Stimulated activated naive B cell treated with anti-CD40 and anti-IgM and Interleukin-4, amounts not matched to agents 10 μg/mL and 1 μg/mL and 100 μg/mL, for 72 hours (primary cell): ENCODE data around the gene ATXN7L3.

Experiments
- ATAC-seq, 2 donors: fragments of 150-1000 bp; cut with Tn5 transposase; replicated peaks; 2 replicates each; pipeline ENCODE4 v1.10.0; 2021; ENCODE audit warnings: moderate library complexity in 1 of 2
- DNase-seq: peaks from one replicate; pipeline ENCODE4 v3.0.0; 2021
- H3K27ac Mint-ChIP-seq: one replicate; pipeline ENCODE4 v1.8.0; 2022; ENCODE audit warnings: mild to moderate bottlenecking, mixed read lengths
- H3K27me3 Mint-ChIP-seq, 2 donors: one replicate each; pipeline ENCODE4 v1.8.0; 2022; ENCODE audit warnings: mixed read lengths in 2 of 2
- H3K36me3 Mint-ChIP-seq, 2 donors: one replicate each; pipeline ENCODE4 v1.8.0; 2022; ENCODE audit warnings: mixed read lengths in 2 of 2, mild to moderate bottlenecking in 1 of 2
- H3K4me1 Mint-ChIP-seq, 2 donors: one replicate each; pipeline ENCODE4 v1.8.0; 2022; ENCODE audit warnings: mixed read lengths in 2 of 2, mild to moderate bottlenecking in 1 of 2
- H3K4me3 Mint-ChIP-seq, 2 donors: one replicate each; pipeline ENCODE4 v1.8.0; 2022; ENCODE audit warnings: mild to moderate bottlenecking in 2 of 2, mixed read lengths in 2 of 2, moderate library complexity in 1 of 2
- H3K9me3 Mint-ChIP-seq, 2 donors: one replicate each; pipeline ENCODE4 v1.8.0; 2022; ENCODE audit warnings: mixed read lengths in 2 of 2, mild to moderate bottlenecking in 1 of 2

ATXN7L3 gene

GRCh38 chr17:44212507-44213402 lies 13.1 kb upstream of the ATXN7L3 start:
- no peak for DNase-seq
- no peaks in the 10 kb centered on the region for H3K9me3 Mint-ChIP-seq
- no peak overlapping the region for H3K4me3 Mint-ChIP-seq
- H3K27me3 Mint-ChIP-seq, result no peaks in the 10 kb centered on the region
- peak overlapping the region; percentile 42 for H3K27ac Mint-ChIP-seq
- ATAC-seq, result no peak
- peaks cover 69 to 84% of the 10 kb centered on the region in 2 donors for H3K36me3 Mint-ChIP-seq
- peaks cover 64 to 86% of the 10 kb centered on the region in 2 donors for H3K4me1 Mint-ChIP-seq

GRCh38 chr17:44211281-44212265 lies 11.9 kb upstream of the ATXN7L3 start:
- Mint-ChIP-seq H3K27ac (peak overlapping the region; percentile 92), H3K9me3 (no peaks in the 10 kb centered on the region), H3K4me3 (peak overlapping the region; percentile 39 to 56), H3K36me3 (peaks cover 69 to 84% of the 10 kb centered on the region in 2 donors), H3K4me1 (peaks cover 59 to 75% of the 10 kb centered on the region in 2 donors), H3K27me3 (no peaks in the 10 kb centered on the region)
- DNase-seq, result no peak
- ATAC-seq, result no peak

- Mint-ChIP-seq H3K27ac (peak overlapping the region; percentile 92), H3K27me3 (no peaks in the 10 kb centered on the region), H3K4me3 (peak overlapping the region; percentile 68 to 74), H3K36me3 (peaks cover 68 to 84% of the 10 kb centered on the region in 2 donors), H3K9me3 (no peaks in the 10 kb centered on the region), H3K4me1 (peaks cover 49 to 72% of the 10 kb centered on the region in 2 donors)
- ATAC-seq (peak; percentile 96 to 98), DNase-seq (peak; percentile 89)
Measured at GRCh38 chr17:44210342-44211192, 10.9 kb upstream of the ATXN7L3 start.

- H3K4me1 Mint-ChIP-seq, result peaks cover 43 to 65% of the 10 kb centered on the region in 2 donors
- no peaks in the 10 kb centered on the region for H3K27me3 Mint-ChIP-seq
- peaks cover 61 to 78% of the 10 kb centered on the region in 2 donors for H3K36me3 Mint-ChIP-seq
- peak overlapping the region; percentile 68 to 74 for H3K4me3 Mint-ChIP-seq
- ATAC-seq (peak; percentile 41 to 52), DNase-seq (no peak)
- H3K27ac Mint-ChIP-seq, result peak overlapping the region; percentile 92
- H3K9me3 Mint-ChIP-seq, result no peaks in the 10 kb centered on the region
Measured at GRCh38 chr17:44209786-44210341, 10.2 kb upstream of the ATXN7L3 start.

GRCh38 chr17:44207743-44208142 lies 8.1 kb upstream of the ATXN7L3 start:
- Mint-ChIP-seq H3K27ac (no peak overlapping the region), H3K4me1 (peaks cover 40 to 63% of the 10 kb centered on the region in 2 donors), H3K4me3 (no peak overlapping the region)

GRCh38 chr17:44207319-44207718 lies 7.6 kb upstream of the ATXN7L3 start:
- Mint-ChIP-seq H3K27ac (peak overlapping the region; percentile 59), H3K36me3 (peaks cover 39 to 55% of the 10 kb centered on the region in 2 donors), H3K9me3 (no peaks in the 10 kb centered on the region), H3K4me3 (peak overlapping the region in 1 of 2 donors; percentile 27), H3K27me3 (no peaks in the 10 kb centered on the region), H3K4me1 (peaks cover 40 to 61% of the 10 kb centered on the region in 2 donors)
- DNase-seq (no peak), ATAC-seq (no peak)

More at GRCh38 chr17:44207743-44208142, 8.1 kb upstream of the ATXN7L3 start:
- peaks cover 41 to 57% of the 10 kb centered on the region in 2 donors for H3K36me3 Mint-ChIP-seq
- no peak for ATAC-seq
- H3K9me3 Mint-ChIP-seq, result no peaks in the 10 kb centered on the region
- H3K27me3 Mint-ChIP-seq, result no peaks in the 10 kb centered on the region
- DNase-seq, result no peak

- H3K36me3 Mint-ChIP-seq, result peaks cover 36 to 51% of the 10 kb centered on the region in 2 donors
- ATAC-seq, result no peak
- peaks cover 37 to 58% of the 10 kb centered on the region in 2 donors for H3K4me1 Mint-ChIP-seq
- no peak overlapping the region for H3K27ac Mint-ChIP-seq
- no peaks in the 10 kb centered on the region for H3K27me3 Mint-ChIP-seq
- no peaks in the 10 kb centered on the region for H3K9me3 Mint-ChIP-seq
- DNase-seq, result no peak
- no peak overlapping the region for H3K4me3 Mint-ChIP-seq
Measured at GRCh38 chr17:44206825-44207155, 7.1 kb upstream of the ATXN7L3 start.

- Mint-ChIP-seq H3K9me3 (no peaks in the 10 kb centered on the region), H3K27ac (peak overlapping the region; percentile 43), H3K36me3 (peaks cover 30 to 45% of the 10 kb centered on the region in 2 donors), H3K27me3 (no peaks in the 10 kb centered on the region), H3K4me1 (peaks cover 34 to 58% of the 10 kb centered on the region in 2 donors), H3K4me3 (no peak overlapping the region)
- DNase-seq, result no peak
- no peak for ATAC-seq
Measured at GRCh38 chr17:44205962-44206824, 6.5 kb upstream of the ATXN7L3 start.

- H3K4me1 Mint-ChIP-seq, result peaks cover 28 to 53% of the 10 kb centered on the region in 2 donors
- H3K27me3 Mint-ChIP-seq, result no peaks in the 10 kb centered on the region
- no peaks in the 10 kb centered on the region for H3K9me3 Mint-ChIP-seq
- DNase-seq (no peak), ATAC-seq (no peak)
- H3K4me3 Mint-ChIP-seq, result no peak overlapping the region
- H3K27ac Mint-ChIP-seq, result no peak overlapping the region
- peaks cover 22 to 33% of the 10 kb centered on the region in 2 donors for H3K36me3 Mint-ChIP-seq
Measured at GRCh38 chr17:44204441-44204882, 4.8 kb upstream of the ATXN7L3 start.

GRCh38 chr17:44203731-44204440 lies 4.2 kb upstream of the ATXN7L3 start:
- peak; percentile 33 for DNase-seq
- Mint-ChIP-seq H3K4me3 (no peak overlapping the region), H3K36me3 (peaks cover 20 to 30% of the 10 kb centered on the region in 2 donors), H3K27ac (peak overlapping the region; percentile 59), H3K4me1 (peaks cover 28 to 49% of the 10 kb centered on the region in 2 donors), H3K9me3 (no peaks in the 10 kb centered on the region), H3K27me3 (no peaks in the 10 kb centered on the region)
- no peak for ATAC-seq

GRCh38 chr17:44202756-44203155 lies 3.1 kb upstream of the ATXN7L3 start:
- Mint-ChIP-seq H3K27me3 (no peaks in the 10 kb centered on the region), H3K27ac (peak overlapping the region; percentile 7), H3K4me3 (no peak overlapping the region), H3K36me3 (peaks cover 16 to 27% of the 10 kb centered on the region in 2 donors), H3K4me1 (peaks cover 32 to 52% of the 10 kb centered on the region in 2 donors), H3K9me3 (no peaks in the 10 kb centered on the region)
- ATAC-seq (no peak), DNase-seq (no peak)
